Neural cell (in vitro differentiated cells): ENCODE data around the gene PDAP1.

Experiments used
- EP300 ChIP-seq: fragments of 450-650 bp; conservative IDR thresholded peaks from 2 replicates; pipeline ENCODE4 v1.6.1; 2014; ENCODE audit warnings: antibody characterized with exemption, mild to moderate bottlenecking, moderate library complexity; ENCODE audit not compliant: poor library complexity, severe bottlenecking
- MXI1 ChIP-seq: fragments of 450-650 bp; conservative IDR thresholded peaks from 2 replicates; pipeline ENCODE4 v1.6.1; 2014; ENCODE audit warnings: antibody characterized with exemption, mild to moderate bottlenecking; ENCODE audit not compliant: poor library complexity, severe bottlenecking
- POLR2AphosphoS5 ChIP-seq: IDR thresholded peaks from 2 replicates; pipeline ENCODE4 v1.6.1; 2012
- TAF1 ChIP-seq: IDR thresholded peaks from 2 replicates; pipeline ENCODE4 v1.6.1; 2012; ENCODE audit warnings: low read depth
- TF ChIP-seq, protein P1 (sequence below): fragments of 450-650 bp; IDR thresholded peaks from 2 replicates; pipeline ENCODE4 v1.5.1; 2014; ENCODE audit warnings: antibody characterized with exemption, mild to moderate bottlenecking, moderate library complexity; ENCODE audit not compliant: poor library complexity, severe bottlenecking
- TF ChIP-seq, protein P2 (sequence below): IDR thresholded peaks from 2 replicates; pipeline ENCODE4 v1.6.1; 2012; ENCODE audit warnings: borderline replicate concordance

DNA sequence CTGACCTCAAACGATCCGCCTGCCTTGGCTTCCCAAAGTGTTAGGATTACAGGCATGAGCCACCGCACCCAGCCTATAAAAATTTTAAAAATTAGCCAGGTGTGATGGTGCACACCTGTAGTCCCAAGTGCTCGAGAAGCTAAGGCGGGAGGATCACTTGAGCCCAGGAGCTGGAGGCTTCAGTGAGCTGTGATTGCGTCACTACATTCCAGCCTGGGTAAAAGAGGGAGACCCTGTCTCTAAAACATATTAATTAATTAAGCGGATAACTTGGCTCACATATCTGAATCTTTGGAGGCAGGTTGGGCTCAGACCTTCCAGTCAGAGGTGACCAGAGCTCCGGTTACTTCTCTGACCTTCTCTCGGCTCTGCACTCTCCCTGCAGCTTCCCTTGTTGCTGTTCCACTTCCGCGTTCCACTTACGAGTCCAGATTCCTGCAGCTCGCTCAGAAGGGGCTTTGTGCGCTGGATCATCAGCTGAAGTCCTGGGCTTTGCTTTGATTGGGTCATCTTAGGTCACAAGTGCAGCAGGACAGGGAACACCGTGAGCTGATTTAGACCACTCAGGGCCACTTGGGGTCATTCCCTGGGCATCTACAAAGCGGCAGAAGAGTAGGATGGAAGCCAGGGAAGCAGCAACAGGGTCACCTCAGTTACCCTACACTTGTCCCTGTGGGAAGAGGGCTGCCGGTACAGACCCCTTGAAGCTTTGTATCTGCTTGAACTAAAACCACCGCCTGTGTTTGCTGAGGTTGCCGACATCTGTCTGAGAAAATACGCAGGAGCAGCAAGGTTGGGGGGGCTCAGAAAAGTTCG lies 35.9 kb downstream of the PDAP1 start:
- TF ChIP-seq, protein P1, sequence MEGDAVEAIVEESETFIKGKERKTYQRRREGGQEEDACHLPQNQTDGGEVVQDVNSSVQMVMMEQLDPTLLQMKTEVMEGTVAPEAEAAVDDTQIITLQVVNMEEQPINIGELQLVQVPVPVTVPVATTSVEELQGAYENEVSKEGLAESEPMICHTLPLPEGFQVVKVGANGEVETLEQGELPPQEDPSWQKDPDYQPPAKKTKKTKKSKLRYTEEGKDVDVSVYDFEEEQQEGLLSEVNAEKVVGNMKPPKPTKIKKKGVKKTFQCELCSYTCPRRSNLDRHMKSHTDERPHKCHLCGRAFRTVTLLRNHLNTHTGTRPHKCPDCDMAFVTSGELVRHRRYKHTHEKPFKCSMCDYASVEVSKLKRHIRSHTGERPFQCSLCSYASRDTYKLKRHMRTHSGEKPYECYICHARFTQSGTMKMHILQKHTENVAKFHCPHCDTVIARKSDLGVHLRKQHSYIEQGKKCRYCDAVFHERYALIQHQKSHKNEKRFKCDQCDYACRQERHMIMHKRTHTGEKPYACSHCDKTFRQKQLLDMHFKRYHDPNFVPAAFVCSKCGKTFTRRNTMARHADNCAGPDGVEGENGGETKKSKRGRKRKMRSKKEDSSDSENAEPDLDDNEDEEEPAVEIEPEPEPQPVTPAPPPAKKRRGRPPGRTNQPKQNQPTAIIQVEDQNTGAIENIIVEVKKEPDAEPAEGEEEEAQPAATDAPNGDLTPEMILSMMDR = no peak
- TF ChIP-seq POLR2AphosphoS5 (no peak), TAF1 (no peak), MXI1 (no peak), EP300 (no peak)
- TF ChIP-seq, protein P2, sequence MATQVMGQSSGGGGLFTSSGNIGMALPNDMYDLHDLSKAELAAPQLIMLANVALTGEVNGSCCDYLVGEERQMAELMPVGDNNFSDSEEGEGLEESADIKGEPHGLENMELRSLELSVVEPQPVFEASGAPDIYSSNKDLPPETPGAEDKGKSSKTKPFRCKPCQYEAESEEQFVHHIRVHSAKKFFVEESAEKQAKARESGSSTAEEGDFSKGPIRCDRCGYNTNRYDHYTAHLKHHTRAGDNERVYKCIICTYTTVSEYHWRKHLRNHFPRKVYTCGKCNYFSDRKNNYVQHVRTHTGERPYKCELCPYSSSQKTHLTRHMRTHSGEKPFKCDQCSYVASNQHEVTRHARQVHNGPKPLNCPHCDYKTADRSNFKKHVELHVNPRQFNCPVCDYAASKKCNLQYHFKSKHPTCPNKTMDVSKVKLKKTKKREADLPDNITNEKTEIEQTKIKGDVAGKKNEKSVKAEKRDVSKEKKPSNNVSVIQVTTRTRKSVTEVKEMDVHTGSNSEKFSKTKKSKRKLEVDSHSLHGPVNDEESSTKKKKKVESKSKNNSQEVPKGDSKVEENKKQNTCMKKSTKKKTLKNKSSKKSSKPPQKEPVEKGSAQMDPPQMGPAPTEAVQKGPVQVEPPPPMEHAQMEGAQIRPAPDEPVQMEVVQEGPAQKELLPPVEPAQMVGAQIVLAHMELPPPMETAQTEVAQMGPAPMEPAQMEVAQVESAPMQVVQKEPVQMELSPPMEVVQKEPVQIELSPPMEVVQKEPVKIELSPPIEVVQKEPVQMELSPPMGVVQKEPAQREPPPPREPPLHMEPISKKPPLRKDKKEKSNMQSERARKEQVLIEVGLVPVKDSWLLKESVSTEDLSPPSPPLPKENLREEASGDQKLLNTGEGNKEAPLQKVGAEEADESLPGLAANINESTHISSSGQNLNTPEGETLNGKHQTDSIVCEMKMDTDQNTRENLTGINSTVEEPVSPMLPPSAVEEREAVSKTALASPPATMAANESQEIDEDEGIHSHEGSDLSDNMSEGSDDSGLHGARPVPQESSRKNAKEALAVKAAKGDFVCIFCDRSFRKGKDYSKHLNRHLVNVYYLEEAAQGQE = no peak
